HEK293T (cell line): ENCODE data around the gene MEF2C.

Experiments
- ARNT ChIP-seq: fragments of 450-650 bp; IDR thresholded peaks from 2 replicates; pipeline ENCODE4 v1.6.1; 2017; ENCODE audit warnings: mild to moderate bottlenecking
- BHLHE40 ChIP-seq: fragments of 450-650 bp; IDR thresholded peaks from 2 replicates; pipeline ENCODE4 v1.6.1; 2016; ENCODE audit warnings: mild to moderate bottlenecking, moderate library complexity, borderline replicate concordance
- FOXA1 ChIP-seq: fragments of 450-650 bp; IDR thresholded peaks from 2 replicates; pipeline ENCODE4 v1.6.1; 2016; ENCODE audit warnings: mild to moderate bottlenecking
- FOXK2 ChIP-seq: fragments of 450-650 bp; IDR thresholded peaks from 2 replicates; pipeline ENCODE4 v1.6.1; 2016; ENCODE audit warnings: mild to moderate bottlenecking
- FOXM1 ChIP-seq: fragments of 450-650 bp; IDR thresholded peaks from 2 replicates; pipeline ENCODE4 v1.6.1; 2017; ENCODE audit warnings: mild to moderate bottlenecking, borderline replicate concordance
- L3MBTL2 ChIP-seq: fragments of 450-650 bp; conservative IDR thresholded peaks from 2 replicates; pipeline ENCODE4 v1.6.1; 2016; ENCODE audit warnings: mild to moderate bottlenecking
- LEF1 ChIP-seq: fragments of 450-650 bp; IDR thresholded peaks from 2 replicates; pipeline ENCODE4 v1.6.1; 2017; ENCODE audit warnings: mild to moderate bottlenecking, borderline replicate concordance
- NFRKB ChIP-seq: fragments of 450-650 bp; IDR thresholded peaks from 2 replicates; pipeline ENCODE4 v1.6.1; 2016; ENCODE audit warnings: mild to moderate bottlenecking, moderate library complexity
- SP1 ChIP-seq: fragments of 450-650 bp; IDR thresholded peaks from 2 replicates; pipeline ENCODE4 v1.6.1; 2017
- SUZ12 ChIP-seq: fragments of 450-650 bp; IDR thresholded peaks from 2 replicates; pipeline ENCODE4 v1.6.1; 2016; ENCODE audit warnings: mild to moderate bottlenecking
- TARDBP ChIP-seq: fragments of 450-650 bp; IDR thresholded peaks from 2 replicates; pipeline ENCODE4 v1.6.1; 2016
- ZNF384 ChIP-seq: fragments of 450-650 bp; IDR thresholded peaks from 2 replicates; pipeline ENCODE4 v1.6.1; 2016
- TF ChIP-seq, protein P1 (sequence below): fragments of 450-650 bp; IDR thresholded peaks from 2 replicates; pipeline ENCODE4 v1.6.1; 2016

DNA sequence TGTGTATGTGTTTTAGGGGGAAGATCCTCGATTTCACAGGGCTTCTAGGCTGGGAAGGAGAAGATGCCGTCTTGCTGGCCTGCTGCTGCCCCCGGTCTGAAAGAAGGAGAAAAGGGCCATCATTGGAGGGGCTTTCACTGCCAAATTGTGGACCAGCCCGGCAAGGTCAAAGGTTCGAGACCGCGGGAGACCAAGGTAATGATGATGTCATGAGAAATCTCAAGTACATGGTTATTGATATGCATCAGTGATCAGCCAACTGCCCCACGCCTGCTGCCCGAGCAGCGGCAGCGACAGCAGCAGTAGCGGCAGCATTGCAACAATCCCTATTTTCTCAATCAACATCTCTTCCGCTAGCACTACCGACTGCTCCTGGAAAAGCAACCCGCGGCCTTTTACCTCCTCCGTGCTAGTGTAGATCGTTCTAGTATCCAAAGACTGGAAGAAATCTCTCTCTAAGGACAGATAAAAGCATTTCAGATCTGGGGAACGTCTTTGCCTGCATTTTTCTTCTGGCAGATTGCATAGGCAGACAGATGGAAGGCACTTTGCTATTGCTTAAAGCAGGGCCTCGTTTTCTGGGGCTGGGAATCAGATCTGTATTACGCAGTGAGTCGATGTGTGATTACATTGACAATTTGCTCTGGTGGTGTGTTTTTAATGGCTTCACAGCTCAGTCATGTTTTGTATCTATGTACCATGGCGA lies 215.3 kb downstream of the MEF2C start:
- TF ChIP-seq FOXM1 (no peak), LEF1 (no peak), SP1 (no peak), ZNF384 (no peak), TARDBP (no peak), L3MBTL2 (no peak; the same call in 1 of the 2 replicates), SUZ12 (no peak), NFRKB (no peak), BHLHE40 (no peak), FOXK2 (no peak), FOXA1 (no peak), ARNT (no peak)
- TF ChIP-seq, protein P1, sequence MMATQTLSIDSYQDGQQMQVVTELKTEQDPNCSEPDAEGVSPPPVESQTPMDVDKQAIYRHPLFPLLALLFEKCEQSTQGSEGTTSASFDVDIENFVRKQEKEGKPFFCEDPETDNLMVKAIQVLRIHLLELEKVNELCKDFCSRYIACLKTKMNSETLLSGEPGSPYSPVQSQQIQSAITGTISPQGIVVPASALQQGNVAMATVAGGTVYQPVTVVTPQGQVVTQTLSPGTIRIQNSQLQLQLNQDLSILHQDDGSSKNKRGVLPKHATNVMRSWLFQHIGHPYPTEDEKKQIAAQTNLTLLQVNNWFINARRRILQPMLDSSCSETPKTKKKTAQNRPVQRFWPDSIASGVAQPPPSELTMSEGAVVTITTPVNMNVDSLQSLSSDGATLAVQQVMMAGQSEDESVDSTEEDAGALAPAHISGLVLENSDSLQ, result no peak
